ENCODE data around the gene PIP5K1C. TPM values are rescaled to one million over a fixed set of nuclear protein-coding genes. Genes with fewer than 3 reads are reported as not detected.

Gene PIP5K1C
- total RNA-seq, 1 donor from 2014 or later, result 65.8 TPM

DNA sequence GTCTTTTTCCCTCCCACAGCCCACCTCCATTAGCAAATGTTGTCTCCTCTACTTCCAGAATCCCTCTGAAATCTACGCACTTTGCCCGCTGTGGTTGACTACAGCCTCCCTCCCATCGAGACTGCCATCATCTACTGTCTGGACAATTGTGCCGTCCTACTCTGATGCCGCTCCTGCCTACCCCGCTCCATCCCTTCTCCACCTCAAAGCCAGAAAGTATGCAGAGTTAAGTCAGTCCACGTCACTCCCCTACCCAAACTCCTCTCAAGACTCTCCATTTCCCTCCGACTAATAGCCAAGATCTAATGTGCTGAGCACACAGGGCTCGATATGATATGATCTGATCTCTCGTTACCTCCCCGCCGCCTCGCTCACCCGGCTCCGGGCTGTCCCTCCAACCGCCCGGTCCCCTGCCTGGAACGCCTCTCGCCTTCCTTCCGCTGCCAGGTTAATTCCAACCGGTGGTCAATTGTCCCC lies 74.2 kb downstream of the PIP5K1C start:
- Mint-ChIP-seq H3K9me3 (ENCODE audit: unreplicated experiment) (no peaks in the 10 kb centered on the region), H3K36me3 (ENCODE audit: low read depth, unreplicated experiment) (peaks cover 14% of the 10 kb centered on the region), H3K4me1 (ENCODE audit: unreplicated experiment) (peaks cover 6% of the 10 kb centered on the region), H3K27ac (ENCODE audit: unreplicated experiment) (peak overlapping the region; percentile 93), H3K4me3 (ENCODE audit: unreplicated experiment) (peak overlapping the region; percentile 97), H3K27me3 (ENCODE audit: unreplicated experiment) (peaks cover 17% of the 10 kb centered on the region)
- TF ChIP-seq, protein P1, sequence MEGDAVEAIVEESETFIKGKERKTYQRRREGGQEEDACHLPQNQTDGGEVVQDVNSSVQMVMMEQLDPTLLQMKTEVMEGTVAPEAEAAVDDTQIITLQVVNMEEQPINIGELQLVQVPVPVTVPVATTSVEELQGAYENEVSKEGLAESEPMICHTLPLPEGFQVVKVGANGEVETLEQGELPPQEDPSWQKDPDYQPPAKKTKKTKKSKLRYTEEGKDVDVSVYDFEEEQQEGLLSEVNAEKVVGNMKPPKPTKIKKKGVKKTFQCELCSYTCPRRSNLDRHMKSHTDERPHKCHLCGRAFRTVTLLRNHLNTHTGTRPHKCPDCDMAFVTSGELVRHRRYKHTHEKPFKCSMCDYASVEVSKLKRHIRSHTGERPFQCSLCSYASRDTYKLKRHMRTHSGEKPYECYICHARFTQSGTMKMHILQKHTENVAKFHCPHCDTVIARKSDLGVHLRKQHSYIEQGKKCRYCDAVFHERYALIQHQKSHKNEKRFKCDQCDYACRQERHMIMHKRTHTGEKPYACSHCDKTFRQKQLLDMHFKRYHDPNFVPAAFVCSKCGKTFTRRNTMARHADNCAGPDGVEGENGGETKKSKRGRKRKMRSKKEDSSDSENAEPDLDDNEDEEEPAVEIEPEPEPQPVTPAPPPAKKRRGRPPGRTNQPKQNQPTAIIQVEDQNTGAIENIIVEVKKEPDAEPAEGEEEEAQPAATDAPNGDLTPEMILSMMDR (IDR thresholded peaks at IDR 0.05; ENCODE audit: unreplicated experiment), result no peak
- no peak for DNase-seq (ENCODE audit: low spot score)

DNA sequence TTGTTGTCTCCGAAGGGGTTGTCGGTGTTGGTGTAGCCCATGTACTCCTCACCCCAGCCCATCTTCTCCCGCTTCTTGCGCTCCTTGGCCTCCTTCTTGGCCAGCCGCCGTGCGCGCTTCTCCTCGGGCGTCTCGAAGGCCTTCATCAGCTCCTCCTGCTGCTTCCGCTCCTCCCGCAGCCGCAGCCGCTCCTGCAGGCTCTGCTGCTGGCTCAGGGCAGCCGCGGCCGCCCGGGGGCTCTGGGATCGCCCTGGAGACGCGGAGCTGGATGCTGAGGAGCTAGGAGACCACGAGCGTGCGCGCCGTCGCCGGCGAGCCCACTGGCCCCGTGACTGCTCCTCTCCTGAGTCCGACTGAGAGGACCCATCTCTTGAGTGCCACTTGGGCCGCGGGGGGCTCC lies 76.6 kb downstream of the PIP5K1C start:
- Mint-ChIP-seq H3K27ac (ENCODE audit: unreplicated experiment) (no peak overlapping the region), H3K36me3 (ENCODE audit: low read depth, unreplicated experiment) (peaks cover 14% of the 10 kb centered on the region), H3K4me3 (ENCODE audit: unreplicated experiment) (peak overlapping the region; percentile 49), H3K27me3 (ENCODE audit: unreplicated experiment) (peaks cover 10% of the 10 kb centered on the region), H3K9me3 (ENCODE audit: unreplicated experiment) (no peaks in the 10 kb centered on the region), H3K4me1 (ENCODE audit: unreplicated experiment) (peaks cover 6% of the 10 kb centered on the region)
- TF ChIP-seq, protein P1 (IDR thresholded peaks at IDR 0.05; ENCODE audit: unreplicated experiment), result no peak
- no peak for DNase-seq (ENCODE audit: low spot score)

DNA sequence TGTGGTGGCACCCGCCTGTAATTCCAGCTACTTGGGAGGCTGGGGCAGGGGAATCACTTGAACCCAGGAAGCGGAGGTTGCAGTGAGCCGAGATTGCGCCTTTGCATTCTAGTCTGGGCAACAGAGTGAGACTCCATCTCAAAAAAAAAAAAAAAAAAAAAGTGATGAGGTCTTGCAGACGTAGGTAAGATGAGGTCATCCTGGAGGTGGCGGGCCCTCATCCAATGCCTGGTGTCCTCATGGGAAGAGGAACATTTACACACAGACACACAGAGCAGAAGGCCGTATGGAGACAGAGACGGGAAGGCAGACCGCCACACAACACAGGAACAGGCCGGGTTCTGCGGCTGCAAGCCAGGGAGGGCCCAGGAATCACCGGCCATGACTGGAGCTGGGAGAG lies 78.0 kb downstream of the PIP5K1C start:
- DNase-seq (ENCODE audit: low spot score), result no peak
- Mint-ChIP-seq H3K36me3 (ENCODE audit: low read depth, unreplicated experiment) (peaks cover 14% of the 10 kb centered on the region), H3K4me3 (ENCODE audit: unreplicated experiment) (no peak overlapping the region), H3K4me1 (ENCODE audit: unreplicated experiment) (peaks cover 6% of the 10 kb centered on the region), H3K27ac (ENCODE audit: unreplicated experiment) (no peak overlapping the region), H3K9me3 (ENCODE audit: unreplicated experiment) (no peaks in the 10 kb centered on the region), H3K27me3 (ENCODE audit: unreplicated experiment) (peaks cover 10% of the 10 kb centered on the region)
- TF ChIP-seq, protein P1 (IDR thresholded peaks at IDR 0.05; ENCODE audit: unreplicated experiment), result no peak

DNA sequence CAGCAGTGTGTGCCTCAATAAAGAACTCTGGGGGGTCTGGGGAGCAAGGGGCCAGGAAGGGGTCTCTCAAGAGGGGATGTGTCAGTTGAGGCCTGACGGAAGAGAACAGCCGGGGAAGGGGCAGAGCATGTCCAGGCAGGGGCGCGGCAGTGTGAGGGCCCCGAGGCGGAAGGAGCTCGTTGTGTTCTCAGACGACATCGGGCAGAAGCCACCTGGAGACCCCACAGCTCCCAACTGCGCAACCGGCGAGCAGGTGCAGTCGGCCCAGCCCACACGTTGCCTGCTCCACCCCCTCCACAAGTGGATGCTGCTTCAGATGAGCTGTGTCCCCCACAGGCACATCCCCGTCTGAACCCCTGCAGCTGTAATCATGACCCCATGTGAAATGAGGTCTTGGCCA lies 78.6 kb downstream of the PIP5K1C start:
- Mint-ChIP-seq H3K36me3 (ENCODE audit: low read depth, unreplicated experiment) (peaks cover 11% of the 10 kb centered on the region), H3K9me3 (ENCODE audit: unreplicated experiment) (no peaks in the 10 kb centered on the region), H3K27me3 (ENCODE audit: unreplicated experiment) (peaks cover 8% of the 10 kb centered on the region), H3K27ac (ENCODE audit: unreplicated experiment) (no peak overlapping the region), H3K4me1 (ENCODE audit: unreplicated experiment) (peaks cover 6% of the 10 kb centered on the region), H3K4me3 (ENCODE audit: unreplicated experiment) (no peak overlapping the region)
- DNase-seq (ENCODE audit: low spot score), result no peak
- TF ChIP-seq, protein P1 (IDR thresholded peaks at IDR 0.05; ENCODE audit: unreplicated experiment), result no peak

DNA sequence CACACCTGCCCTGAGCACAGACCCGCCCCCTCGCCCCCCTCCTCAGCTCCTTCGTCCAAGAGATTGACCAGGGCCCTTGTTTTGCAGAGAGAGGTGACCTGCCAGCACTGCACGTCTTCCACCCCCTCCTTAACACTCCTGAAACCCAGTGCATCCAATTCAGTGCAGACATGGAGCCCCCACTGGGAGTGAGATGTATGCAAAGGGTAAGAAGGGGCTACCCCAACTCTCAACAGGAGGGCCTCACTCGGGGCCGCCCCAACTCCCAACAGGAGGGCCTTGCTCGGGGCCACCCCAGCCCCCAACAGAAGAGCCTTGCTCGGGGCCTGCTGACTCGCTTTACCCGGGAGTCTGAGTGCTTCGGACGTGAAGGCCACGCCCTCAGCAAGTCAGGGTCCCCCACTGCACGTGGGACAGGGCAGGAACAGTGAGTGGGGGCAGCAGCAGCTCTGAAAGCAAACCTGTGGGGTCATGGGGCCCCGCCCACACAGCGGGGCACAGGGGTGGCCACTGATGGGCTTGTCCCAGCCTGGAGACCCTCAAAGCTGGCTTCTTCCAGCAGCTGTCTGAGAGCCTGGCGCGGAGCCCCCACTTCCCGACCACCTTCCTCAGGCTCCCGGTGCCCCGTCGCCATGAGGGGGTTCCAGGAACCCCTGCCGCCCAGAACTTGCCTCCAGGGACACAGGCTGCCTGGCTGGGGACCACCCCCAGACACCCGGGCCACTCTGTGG lies 79.3 kb downstream of the PIP5K1C start:
- peaks cover 4% of the 10 kb centered on the region for H3K4me1 Mint-ChIP-seq (ENCODE audit: unreplicated experiment)
- no peak overlapping the region for H3K27ac Mint-ChIP-seq (ENCODE audit: unreplicated experiment)
- no peak for DNase-seq (ENCODE audit: low spot score)
- H3K27me3 Mint-ChIP-seq (ENCODE audit: unreplicated experiment), result peaks cover 6% of the 10 kb centered on the region
- no peaks in the 10 kb centered on the region for H3K9me3 Mint-ChIP-seq (ENCODE audit: unreplicated experiment)
- H3K4me3 Mint-ChIP-seq (ENCODE audit: unreplicated experiment), result no peak overlapping the region
- H3K36me3 Mint-ChIP-seq (ENCODE audit: low read depth, unreplicated experiment), result peaks cover 9% of the 10 kb centered on the region
- TF ChIP-seq, protein P1 (IDR thresholded peaks at IDR 0.05; ENCODE audit: unreplicated experiment), result no peak
